Left lung (tissue), 10 donors: ENCODE data around the gene OAF. TPM values are rescaled to one million over a fixed set of nuclear protein-coding genes. Genes with fewer than 3 reads are reported as not detected.

Source experiments
- ATAC-seq: fragments of 200-7000 bp; cut with Tn5 transposase; one replicate; pipeline ENCODE4 v1.9.1; 2020; ENCODE audit warnings: moderate library complexity
- DNase-seq, 4 donors: peaks; one replicate each; pipeline ENCODE4 v3.0.0-alpha.2; 2013 to 2020
- H3K27ac ChIP-seq, 2 donors: fragments of 200-600 bp; sonication (generic) in 1 of 2; one replicate each; pipeline versions ENCODE4 v1.5.0 to v1.8.0; 2020 to 2021
- H3K27me3 ChIP-seq, 2 donors: fragments of 200-600 bp; sonication (generic) in 1 of 2; one replicate each; pipeline versions ENCODE4 v1.5.0 to v1.8.0; 2020 to 2021
- H3K36me3 ChIP-seq, 2 donors: fragments of 200-600 bp; sonication (generic) in 1 of 2; one replicate each; pipeline versions ENCODE4 v1.5.0 to v1.8.0; 2020 to 2021
- H3K4me1 ChIP-seq, 2 donors: fragments of 200-600 bp; one replicate each; pipeline ENCODE4 v1.8.0; 2021
- H3K4me3 ChIP-seq, 2 donors: fragments of 200-600 bp; sonication (generic) in 1 of 2; one replicate each; pipeline versions ENCODE4 v1.5.0 to v1.8.0; 2020 to 2021; ENCODE audit warnings: mild to moderate bottlenecking in 1 of 2
- H3K9me3 ChIP-seq, 2 donors: fragments of 200-600 bp; sonication (generic) in 1 of 2; one replicate each; pipeline versions ENCODE4 v1.5.0 to v1.8.0; 2020 to 2021
- CTCF ChIP-seq, 2 donors: fragments of 200-600 bp; sonication (generic) in 1 of 2; IDR thresholded peaks; one replicate each; pipeline versions ENCODE4 v1.5.0 to v1.8.0; 2021; ENCODE audit warnings: antibody characterized with exemption in 2 of 2
- intact Hi-C, 2 donors: fragments of 100-400 bp; cut with DNase I; formaldehyde crosslinking; loops; one replicate each; pipeline versions ENCODE4 v1.11.2 to v1.14.2; 2022
- polyA plus RNA-seq, 6 donors: library from polyadenylated mRNA; unstranded; fragments of 120-200 nt; gene quantifications; one replicate each; pipeline ENCODE4 v1.2.1, GENCODE V29; 2013; ENCODE audit not compliant: insufficient read length in 6 of 6
- total RNA-seq, 2 donors: library from RNA; stranded (reverse); fragmentation: NEBNext Ultra II Directional; extraction: Animal tissue kit (Norgen Biotek cat#: 25700); gene quantifications; one replicate each; pipeline ENCODE4 v1.2.1, GENCODE V29; 2021
- donor health status: DM: no; HTN: yes; CAD: no.
- donor health status: DM: no; HTN: no; CAD: no.

OAF gene
- total and polyA plus RNA-seq, 8 donors: 19.5 to 38.0 (median 28.0) TPM

- peaks cover 12 to 84% of the 10 kb centered on the region in 2 donors for H3K27me3 ChIP-seq
- no peaks in the 10 kb centered on the region for H3K9me3 ChIP-seq
- no peaks in the 10 kb centered on the region for H3K4me1 ChIP-seq
- no peak for TF ChIP-seq CTCF (IDR thresholded peaks at IDR 0.05)
- no peaks in the 10 kb centered on the region for H3K36me3 ChIP-seq
- peak within 1 kb of the TSS in 1 of 2 donors; percentile 26 for H3K4me3 ChIP-seq
- DNase-seq: peak in 1 of 4 donors; percentile 82
- peak; percentile 67 for ATAC-seq
- intact Hi-C loops: loop anchor here in 1 of 2 donors (5.0 kb wide), 1 partner anchor 62 kb away; no protein-coding TSS in a partner anchor
- no peak within 1 kb of the TSS for H3K27ac ChIP-seq
Observed at GRCh38 chr11:120239713-120240640, 29.1 kb downstream of the OAF start, which contains the start of gene POU2F3. POU2F3 (plus strand) TSS chr11:120240140; CDS start chr11:120240344, 204 bp downstream.

- no peak for DNase-seq
- Histone ChIP-seq H3K27me3 (peaks cover 12 to 84% of the 10 kb centered on the region in 2 donors), H3K36me3 (no peaks in the 10 kb centered on the region), H3K4me3 (peak overlapping the region in 1 of 2 donors; percentile 26), H3K4me1 (no peaks in the 10 kb centered on the region), H3K27ac (no peak overlapping the region), H3K9me3 (no peaks in the 10 kb centered on the region)
- intact Hi-C loops: no loop called here
- no peak for TF ChIP-seq CTCF (IDR thresholded peaks at IDR 0.05)
- no peak for ATAC-seq
Observed at GRCh38 chr11:120240866-120241265, 30.0 kb downstream of the OAF start.

- Histone ChIP-seq H3K27ac (no peak overlapping the region), H3K4me3 (no peak overlapping the region), H3K27me3 (peaks cover 12 to 80% of the 10 kb centered on the region in 2 donors), H3K4me1 (no peaks in the 10 kb centered on the region), H3K36me3 (no peaks in the 10 kb centered on the region), H3K9me3 (no peaks in the 10 kb centered on the region)
- DNase-seq (peak in 1 of 4 donors; percentile 64), ATAC-seq (peak; percentile 82)
- intact Hi-C loops: no loop called here
- no peak for TF ChIP-seq CTCF (IDR thresholded peaks at IDR 0.05)
Observed at GRCh38 chr11:120241277-120241676, 30.4 kb downstream of the OAF start.

GRCh38 chr11:120243221-120243620 lies 32.4 kb downstream of the OAF start:
- intact Hi-C loops: no loop called here
- H3K27ac ChIP-seq: no peak overlapping the region
- TF ChIP-seq CTCF (IDR thresholded peaks at IDR 0.05): no peak

More at GRCh38 chr11:120243221-120243620, 32.4 kb downstream of the OAF start:
- H3K9me3 ChIP-seq: no peaks in the 10 kb centered on the region
- no peaks in the 10 kb centered on the region for H3K4me1 ChIP-seq
- peaks cover 12 to 77% of the 10 kb centered on the region in 2 donors for H3K27me3 ChIP-seq
- no peaks in the 10 kb centered on the region for H3K36me3 ChIP-seq
- DNase-seq (no peak), ATAC-seq (no peak)
- H3K4me3 ChIP-seq: no peak overlapping the region
